H9 (cell line): ENCODE results near the gene IL1RN. TPM values are rescaled to one million over a fixed set of nuclear protein-coding genes. Genes with fewer than 3 reads are reported as not detected.

ENCODE experiments used
- DNase-seq: peaks from one replicate; pipeline ENCODE4 v3.0.0-alpha.2; 2017
- H2AFZ ChIP-seq: one replicate; pipeline ENCODE4 v1.6.1; 2013; ENCODE audit warnings: mild to moderate bottlenecking, low read length, control low read depth, moderate library complexity
- H2AK5ac ChIP-seq: 2 replicates; pipeline ENCODE4 v1.6.1; 2013; ENCODE audit warnings: low read length, control low read depth, mixed read lengths; ENCODE audit not compliant: insufficient read length
- H2BK120ac ChIP-seq: one replicate; pipeline ENCODE4 v1.6.1; 2013; ENCODE audit warnings: low read depth, mild to moderate bottlenecking, low read length, control low read depth, inconsistent platforms; ENCODE audit not compliant: poor library complexity, severe bottlenecking
- H2BK12ac ChIP-seq: 2 replicates; pipeline ENCODE4 v1.6.1; 2013; ENCODE audit warnings: low read length, control low read depth, mixed read lengths, low read depth; ENCODE audit not compliant: insufficient read length
- H2BK15ac ChIP-seq: 2 replicates; pipeline ENCODE4 v1.6.1; 2013; ENCODE audit warnings: low read depth, low read length, control low read depth
- H2BK20ac ChIP-seq: one replicate; pipeline ENCODE4 v1.6.1; 2013; ENCODE audit warnings: low read depth, mild to moderate bottlenecking, low read length, control low read depth, inconsistent platforms; ENCODE audit not compliant: poor library complexity, severe bottlenecking
- H2BK5ac ChIP-seq: 2 replicates; pipeline ENCODE4 v1.6.1; 2013; ENCODE audit warnings: low read length, control low read depth, mixed read lengths; ENCODE audit not compliant: insufficient read length
- H3K14ac ChIP-seq: 2 replicates; pipeline ENCODE4 v1.6.1; 2013; ENCODE audit warnings: low read length, control low read depth; ENCODE audit not compliant: insufficient read depth
- H3K18ac ChIP-seq: 2 replicates; pipeline ENCODE4 v1.6.1; 2013; ENCODE audit warnings: low read depth, mild to moderate bottlenecking, mixed read lengths, low read length, control low read depth; ENCODE audit not compliant: insufficient read length
- H3K23ac ChIP-seq: 2 replicates; pipeline ENCODE4 v1.6.1; 2013; ENCODE audit warnings: low read length, control low read depth, mixed read lengths, low read depth; ENCODE audit not compliant: insufficient read length
- H3K23me2 ChIP-seq: 2 replicates; pipeline ENCODE4 v1.6.1; 2013; ENCODE audit warnings: low read depth, mild to moderate bottlenecking, mixed read lengths, low read length, control low read depth; ENCODE audit not compliant: insufficient read length, poor library complexity, severe bottlenecking
- H3K27ac ChIP-seq: 2 replicates; pipeline ENCODE4 v1.5.1; 2013; ENCODE audit warnings: low read length, control low read depth, mixed read lengths, low read depth; ENCODE audit not compliant: insufficient read length
- H3K27me3 ChIP-seq: 2 replicates; pipeline ENCODE4 v1.6.1; 2013; ENCODE audit warnings: low read length, control low read depth, inconsistent platforms; ENCODE audit not compliant: insufficient read depth
- H3K4ac ChIP-seq: 2 replicates; pipeline ENCODE4 v1.6.1; 2013; ENCODE audit warnings: low read depth, mild to moderate bottlenecking, control low read depth, inconsistent platforms, low read length, moderate library complexity
- H3K4me1 ChIP-seq: 2 replicates; pipeline ENCODE4 v1.6.1; 2013; ENCODE audit warnings: low read length, control low read depth, inconsistent platforms; ENCODE audit not compliant: insufficient read depth
- H3K4me2 ChIP-seq: 2 replicates; pipeline ENCODE4 v1.6.1; 2013; ENCODE audit warnings: low read length, control low read depth, mixed read lengths; ENCODE audit not compliant: insufficient read length, insufficient read depth
- H3K56ac ChIP-seq: 2 replicates; pipeline ENCODE4 v1.6.1; 2013; ENCODE audit warnings: low read depth, mild to moderate bottlenecking, mixed read lengths, low read length, control low read depth; ENCODE audit not compliant: insufficient read length
- H3K79me1 ChIP-seq: 2 replicates; pipeline ENCODE4 v1.6.1; 2013; ENCODE audit warnings: low read depth, mild to moderate bottlenecking, moderate library complexity, low read length, control low read depth, inconsistent platforms; ENCODE audit not compliant: insufficient read depth, poor library complexity, severe bottlenecking
- H3K79me2 ChIP-seq: 2 replicates; pipeline ENCODE4 v1.6.1; 2013; ENCODE audit warnings: low read length, control low read depth, inconsistent platforms; ENCODE audit not compliant: insufficient read depth
- H3K9ac ChIP-seq: 2 replicates; pipeline ENCODE4 v1.6.1; 2013; ENCODE audit warnings: low read length, control low read depth, mixed read lengths; ENCODE audit not compliant: insufficient read length; ENCODE audit errors: extremely low read depth
- H3K9me3 ChIP-seq: one replicate; pipeline ENCODE4 v1.6.1; 2013; ENCODE audit warnings: low read depth, low read length, inconsistent platforms; ENCODE audit not compliant: control insufficient read depth
- H3T11ph ChIP-seq: one replicate; pipeline ENCODE4 v1.6.1; 2013; ENCODE audit warnings: mild to moderate bottlenecking, low read length, control low read depth, inconsistent platforms
- H4K20me1 ChIP-seq: one replicate; pipeline ENCODE4 v1.6.1; 2013; ENCODE audit not compliant: control insufficient read depth, insufficient read length, insufficient read depth
- H4K5ac ChIP-seq: 2 replicates; pipeline ENCODE4 v1.6.1; 2013; ENCODE audit warnings: low read depth, mild to moderate bottlenecking, mixed read lengths, low read length, control low read depth; ENCODE audit not compliant: insufficient read length
- H4K8ac ChIP-seq: replicated peaks from 2 replicates; pipeline ENCODE4 v1.6.1; 2013; ENCODE audit warnings: low read length, control low read depth, mixed read lengths, low read depth; ENCODE audit not compliant: insufficient read length
- H4K91ac ChIP-seq: 2 replicates; pipeline ENCODE4 v1.6.1; 2013; ENCODE audit warnings: low read depth, mild to moderate bottlenecking, moderate library complexity, mixed read lengths, low read length, control low read depth; ENCODE audit not compliant: insufficient read length
- H3K27ac Mint-ChIP-seq, 3 experiments: 2 replicates in 2 of 3; 3 replicates in 1 of 3; pipeline ENCODE4 v1.8.0; 2020 to 2021; ENCODE audit warnings: mixed read lengths in 3 of 3, mild to moderate bottlenecking in 1 of 3, moderate library complexity in 1 of 3
- H3K27me3 Mint-ChIP-seq: 2 replicates; pipeline ENCODE4 v1.8.0; 2021; ENCODE audit warnings: low read depth, mild to moderate bottlenecking, moderate library complexity, mixed read lengths
- H3K36me3 Mint-ChIP-seq, 3 experiments: 2 replicates in 2 of 3; 3 replicates in 1 of 3; pipeline ENCODE4 v1.8.0; 2020 to 2021; ENCODE audit warnings: low read depth in 3 of 3, mixed read lengths in 3 of 3; ENCODE audit not compliant: insufficient read depth in 1 of 3
- H3K4me1 Mint-ChIP-seq, 2 experiments: 2 replicates each; pipeline ENCODE4 v1.8.0; 2020; ENCODE audit warnings: mixed read lengths in 2 of 2
- H3K4me3 Mint-ChIP-seq, 2 experiments: 2 replicates in 1 of 2; 3 replicates in 1 of 2; pipeline ENCODE4 v1.8.0; 2020 to 2021; ENCODE audit warnings: mild to moderate bottlenecking in 2 of 2, mixed read lengths in 2 of 2, moderate library complexity in 1 of 2
- H3K9me3 Mint-ChIP-seq, 2 experiments: 2 replicates in 1 of 2; 3 replicates in 1 of 2; pipeline ENCODE4 v1.8.0; 2020; ENCODE audit warnings: mild to moderate bottlenecking in 2 of 2, mixed read lengths in 2 of 2, moderate library complexity in 1 of 2
- CTCF ChIP-seq: fragments of 200-600 bp; sonication (generic); conservative IDR thresholded peaks from 3 replicates; pipeline ENCODE4 v1.8.0; 2021; ENCODE audit warnings: antibody characterized with exemption, mild to moderate bottlenecking
- WGBS: extraction: QIAGEN DNeasy Blood & Tissue Kit; methylation state at CpG from one replicate; pipeline ENCODE4 v1.1.7; 2013; ENCODE audit warnings: missing lambda C conversion rate, low lambda C conversion rate, mixed read lengths; ENCODE audit not compliant: insufficient read length; ENCODE audit errors: extremely low coverage; 5-methylcytosine and 5-hydroxymethylcytosine counted together
- total RNA-seq: library from RNA; stranded (reverse); gene quantifications from 2 replicates; pipeline ENCODE4 v1.2.1, GENCODE V29; 2021

The IL1RN gene
- total RNA-seq, 1 experiment from 2014 or later, result not detected

GRCh38 chr2:113160248-113160647, 32.9 kb downstream of the IL1RN start:
- Histone ChIP-seq H3K4ac (no peak overlapping the region), H3K4me1 (no peaks in the 10 kb centered on the region), H3K27ac (no peak overlapping the region), H4K5ac (no peak overlapping the region), H3K9ac (no peak overlapping the region), H2BK120ac (no peak overlapping the region), H4K8ac (no peak overlapping the region), H2AFZ (no peak overlapping the region), H3K56ac (no peak overlapping the region), H2BK5ac (no peak overlapping the region), H4K20me1 (no peaks in the 10 kb centered on the region), H3K18ac (no peak overlapping the region), H4K91ac (no peak overlapping the region), H3K79me2 (no peaks in the 10 kb centered on the region), H3K79me1 (no peaks in the 10 kb centered on the region), H3K14ac (no peak overlapping the region), H3K9me3 (no peaks in the 10 kb centered on the region), H3T11ph (no peak overlapping the region), H2BK12ac (no peak overlapping the region), H3K4me2 (no peak overlapping the region), H2BK20ac (no peak overlapping the region), H3K27me3 (peaks cover 5% of the 10 kb centered on the region; the same call in 1 of the 2 replicates), H2BK15ac (no peak overlapping the region), H2AK5ac (no peak overlapping the region), H3K23ac (no peak overlapping the region), H3K23me2 (no peaks in the 10 kb centered on the region)
- peaks cover 19 to 22% of the 10 kb centered on the region in 2 experiments for H3K4me1 Mint-ChIP-seq
- H3K36me3 Mint-ChIP-seq, result no peaks in the 10 kb centered on the region
- no peak overlapping the region for H3K4me3 Mint-ChIP-seq
- no peak for DNase-seq
- WGBS, result no CpG with 5 or more reads among the region's 1 CpG
- no peak for TF ChIP-seq CTCF
- no peak overlapping the region for H3K27ac Mint-ChIP-seq
- H3K9me3 Mint-ChIP-seq, result no peaks in the 10 kb centered on the region
- H3K27me3 Mint-ChIP-seq, result peaks cover 30% of the 10 kb centered on the region
